Spleen (tissue), 11 donors: ENCODE data around the gene SCNN1A. TPM values are rescaled to one million over a fixed set of nuclear protein-coding genes. Genes with fewer than 3 reads are reported as not detected.

Experiments
- DNase-seq: peaks from one replicate; pipeline ENCODE4 v3.0.0-alpha.2; 2020
- H3K27ac ChIP-seq, 8 donors: fragments of 200-600 bp; sonication (generic) in 7 of 8; 1 replicate in 4 of 8; 2 replicates in 4 of 8; pipeline versions ENCODE4 v1.5.0 to v1.8.0; 2016 to 2021; ENCODE audit warnings: inconsistent platforms in 4 of 8, mild to moderate bottlenecking in 4 of 8, moderate library complexity in 1 of 8
- H3K27me3 ChIP-seq, 7 donors: fragments of 200-600 bp; sonication (generic) in 6 of 7; replicated peaks in 1 of 7; 1 replicate in 4 of 7; 2 replicates in 3 of 7; pipeline versions ENCODE4 v1.5.0 to v1.8.0; 2016 to 2021; ENCODE audit warnings: inconsistent platforms in 3 of 7, mild to moderate bottlenecking in 1 of 7
- H3K36me3 ChIP-seq, 6 donors: fragments of 200-600 bp; sonication (generic) in 5 of 6; 1 replicate in 4 of 6; 2 replicates in 2 of 6; pipeline versions ENCODE4 v1.5.0 to v1.8.0; 2016 to 2021; ENCODE audit warnings: inconsistent platforms in 2 of 6
- H3K4me1 ChIP-seq, 6 donors: fragments of 200-600 bp; sonication (generic) in 5 of 6; 1 replicate in 3 of 6; 2 replicates in 3 of 6; pipeline versions ENCODE4 v1.5.0 to v1.8.0; 2016 to 2021; ENCODE audit warnings: inconsistent platforms in 3 of 6
- H3K4me3 ChIP-seq, 8 donors: fragments of 200-600 bp; sonication (generic) in 7 of 8; 1 replicate in 4 of 8; 2 replicates in 4 of 8; pipeline versions ENCODE4 v1.5.0 to v1.8.0; 2016 to 2021; ENCODE audit warnings: inconsistent platforms in 4 of 8, mild to moderate bottlenecking in 4 of 8, moderate library complexity in 2 of 8
- H3K9me3 ChIP-seq, 8 donors: fragments of 200-600 bp; sonication (generic) in 7 of 8; 1 replicate in 4 of 8; 2 replicates in 4 of 8; pipeline versions ENCODE4 v1.5.0 to v1.8.0; 2016 to 2021; ENCODE audit warnings: inconsistent platforms in 4 of 8
- POLR2A ChIP-seq, 3 donors: fragments of 450-650 bp; IDR thresholded peaks; one replicate each; pipeline ENCODE4 v1.5.1; 2017; ENCODE audit warnings: antibody characterized with exemption in 3 of 3, mild to moderate bottlenecking in 1 of 3
- POLR2AphosphoS5 ChIP-seq, 3 donors: sonication (generic); formaldehyde crosslinking; IDR thresholded peaks; one replicate each; pipeline ENCODE4 v1.5.1; 2017; ENCODE audit warnings: antibody characterized with exemption in 3 of 3
- WGBS, 5 donors: extraction: QIAGEN DNeasy Blood & Tissue Kit in 3 of 5; methylation state at CpG; one replicate each; pipeline versions ENCODE4 v1.1.5 to v1.1.7; 2013 to 2018; 5-methylcytosine and 5-hydroxymethylcytosine counted together
- intact Hi-C: fragments of 100-400 bp; cut with DNase I; formaldehyde crosslinking; loops from one replicate; pipeline ENCODE4 v1.15.0; 2023; ENCODE audit warnings: low total_unique reads
- polyA plus RNA-seq, 3 donors: library from polyadenylated mRNA; stranded (reverse); fragments of 200-250 nt; gene quantifications; one replicate each; pipeline ENCODE4 v1.2.1, GENCODE V29; 2013
- total RNA-seq, 7 donors: library from RNA; depleted of rRNA in 3 of 7; stranded (reverse); fragments of >200 nt in 3 of 7; fragmentation: NEBNext Ultra II Directional in 4 of 7; extraction: Animal tissue kit (Norgen Biotek cat#: 25700) in 4 of 7; gene quantifications; one replicate each; pipeline versions ENCODE4 v1.1.0 to v1.2.1, GENCODE V29; 2016 to 2021
- TF ChIP-seq, protein P1 (sequence below), 11 experiments: fragments of 200-600 bp in 7 of 11; fragments of 450-650 bp in 4 of 11; sonication (generic) in 4 of 11; IDR thresholded peaks in 8 of 11; conservative IDR thresholded peaks in 3 of 11; 1 replicate in 7 of 11; 2 replicates in 4 of 11; pipeline versions ENCODE4 v1.4.0 to v1.8.0; 2016 to 2021; ENCODE audit warnings: antibody characterized with exemption in 11 of 11, inconsistent platforms in 4 of 11, mild to moderate bottlenecking in 1 of 11
- donor health status: healthy with polysubstance abuse.
- donor health status: DM: no; HTN: no; CAD: no; lungs with moderate emphysema.
- donor health status: DM: no; HTN: no; CAD: no.
- donor health status: Bipolar disorder and iron deficiency.
- donor health status: healthy.
- donor health status: DM: no; HTN: no; CAD: no.
- donor health status: DM: yes; HTN: yes; CAD: no.

SCNN1A gene
- total and polyA plus RNA-seq, 10 donors = 0.17 to 8.6 (median 1.4) TPM

DNA sequence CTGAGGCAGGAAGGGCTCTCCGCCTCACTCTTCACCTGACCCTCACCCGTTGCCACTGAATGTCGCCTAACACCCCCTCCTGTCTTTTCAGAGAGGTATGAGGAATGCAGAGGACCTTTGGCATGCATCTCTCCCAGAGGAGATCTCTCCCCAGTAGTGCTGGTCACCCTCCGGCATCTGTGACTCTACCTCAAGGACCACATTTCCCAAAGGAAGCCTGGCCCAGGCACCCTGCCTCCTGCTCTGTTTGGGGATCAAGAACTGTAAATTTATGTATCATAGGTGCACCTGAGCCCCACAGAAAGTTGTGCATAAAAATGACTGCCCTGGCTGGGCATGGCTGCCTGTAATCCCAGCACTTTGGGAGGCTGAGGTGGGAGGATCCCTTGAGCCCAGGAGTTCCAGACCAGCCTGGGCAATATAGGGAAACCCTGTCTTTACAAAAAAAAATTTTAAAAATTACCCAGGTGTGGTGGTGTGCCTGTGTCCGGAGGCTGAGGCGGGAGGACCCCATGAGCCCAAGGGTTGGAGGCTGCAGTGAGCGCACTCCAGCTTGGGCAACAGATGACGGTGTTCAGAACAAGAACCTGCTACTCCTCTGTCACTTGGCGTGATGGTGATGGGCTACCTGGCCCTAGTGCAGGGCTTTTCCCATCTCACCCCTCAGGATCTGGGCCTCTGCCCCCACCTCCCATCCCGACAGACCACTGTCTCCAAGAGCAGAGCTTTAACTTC, 47.2 kb downstream of the SCNN1A start:
- intact Hi-C loops = no loop called here
- Histone ChIP-seq H3K27ac (peak overlapping the region in 5 of 8 donors; percentile 44 to 99 (median 95)), H3K4me3 (no peak overlapping the region), H3K27me3 (peaks cover 0 to 72% (median 2%) of the 10 kb centered on the region in 7 donors), H3K9me3 (no peaks in the 10 kb centered on the region), H3K36me3 (peaks cover 2 to 73% (median 59%) of the 10 kb centered on the region in 6 donors), H3K4me1 (peaks cover 64 to 100% (median 97%) of the 10 kb centered on the region in 6 donors)
- DNase-seq = no peak
- 74 to 85% (median 82%) methylated on average over 10 of the region's 10 CpGs for WGBS, 5 donors
- no peak for TF ChIP-seq POLR2AphosphoS5 (IDR thresholded peaks at IDR 0.05)
- no peak for TF ChIP-seq POLR2A (IDR thresholded peaks at IDR 0.05)
- TF ChIP-seq, protein P1, sequence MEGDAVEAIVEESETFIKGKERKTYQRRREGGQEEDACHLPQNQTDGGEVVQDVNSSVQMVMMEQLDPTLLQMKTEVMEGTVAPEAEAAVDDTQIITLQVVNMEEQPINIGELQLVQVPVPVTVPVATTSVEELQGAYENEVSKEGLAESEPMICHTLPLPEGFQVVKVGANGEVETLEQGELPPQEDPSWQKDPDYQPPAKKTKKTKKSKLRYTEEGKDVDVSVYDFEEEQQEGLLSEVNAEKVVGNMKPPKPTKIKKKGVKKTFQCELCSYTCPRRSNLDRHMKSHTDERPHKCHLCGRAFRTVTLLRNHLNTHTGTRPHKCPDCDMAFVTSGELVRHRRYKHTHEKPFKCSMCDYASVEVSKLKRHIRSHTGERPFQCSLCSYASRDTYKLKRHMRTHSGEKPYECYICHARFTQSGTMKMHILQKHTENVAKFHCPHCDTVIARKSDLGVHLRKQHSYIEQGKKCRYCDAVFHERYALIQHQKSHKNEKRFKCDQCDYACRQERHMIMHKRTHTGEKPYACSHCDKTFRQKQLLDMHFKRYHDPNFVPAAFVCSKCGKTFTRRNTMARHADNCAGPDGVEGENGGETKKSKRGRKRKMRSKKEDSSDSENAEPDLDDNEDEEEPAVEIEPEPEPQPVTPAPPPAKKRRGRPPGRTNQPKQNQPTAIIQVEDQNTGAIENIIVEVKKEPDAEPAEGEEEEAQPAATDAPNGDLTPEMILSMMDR (IDR thresholded peaks at IDR 0.05 in 8 of 11, conservative IDR thresholded peaks at IDR 0.05 in 3 of 11) = no peak

DNA sequence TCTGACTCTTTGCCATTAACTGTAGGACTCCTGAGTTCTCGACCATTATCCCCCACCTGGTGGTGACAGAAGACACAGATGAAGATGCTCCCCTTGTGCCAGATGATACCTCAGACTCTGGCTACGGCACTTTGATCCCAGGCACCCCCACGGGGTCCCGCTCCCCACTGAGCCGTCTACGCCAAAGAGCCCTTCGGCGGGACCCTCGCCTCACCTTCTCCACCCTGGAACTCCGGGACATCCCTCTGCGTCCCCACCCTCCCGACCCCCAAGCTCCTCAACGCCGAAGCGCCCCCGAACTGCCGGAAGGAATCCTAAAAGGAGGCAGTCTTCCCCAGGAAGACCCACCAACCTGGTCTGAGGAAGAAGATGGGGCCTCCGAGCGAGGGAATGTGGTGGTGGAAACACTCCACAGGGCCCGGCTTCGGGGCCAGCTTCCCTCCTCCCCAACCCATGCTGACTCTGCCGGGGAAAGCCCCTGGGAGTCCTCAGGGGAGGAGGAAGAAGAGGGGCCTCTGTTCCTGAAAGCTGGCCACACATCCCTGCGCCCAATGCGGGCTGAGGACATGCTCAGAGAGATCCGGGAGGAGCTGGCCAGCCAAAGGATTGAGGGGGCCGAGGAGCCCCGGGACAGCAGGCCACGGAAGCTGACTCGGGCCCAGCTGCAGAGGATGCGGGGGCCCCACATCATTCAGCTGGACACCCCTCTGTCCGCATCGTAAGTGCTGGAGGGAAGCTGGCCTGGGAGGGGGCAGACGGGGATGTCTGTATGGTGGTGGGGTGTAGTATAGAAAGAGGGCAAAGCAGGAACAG, 47.9 kb downstream of the SCNN1A start:
- peaks cover 2 to 65% (median 51%) of the 10 kb centered on the region in 6 donors for H3K36me3 ChIP-seq

DNA sequence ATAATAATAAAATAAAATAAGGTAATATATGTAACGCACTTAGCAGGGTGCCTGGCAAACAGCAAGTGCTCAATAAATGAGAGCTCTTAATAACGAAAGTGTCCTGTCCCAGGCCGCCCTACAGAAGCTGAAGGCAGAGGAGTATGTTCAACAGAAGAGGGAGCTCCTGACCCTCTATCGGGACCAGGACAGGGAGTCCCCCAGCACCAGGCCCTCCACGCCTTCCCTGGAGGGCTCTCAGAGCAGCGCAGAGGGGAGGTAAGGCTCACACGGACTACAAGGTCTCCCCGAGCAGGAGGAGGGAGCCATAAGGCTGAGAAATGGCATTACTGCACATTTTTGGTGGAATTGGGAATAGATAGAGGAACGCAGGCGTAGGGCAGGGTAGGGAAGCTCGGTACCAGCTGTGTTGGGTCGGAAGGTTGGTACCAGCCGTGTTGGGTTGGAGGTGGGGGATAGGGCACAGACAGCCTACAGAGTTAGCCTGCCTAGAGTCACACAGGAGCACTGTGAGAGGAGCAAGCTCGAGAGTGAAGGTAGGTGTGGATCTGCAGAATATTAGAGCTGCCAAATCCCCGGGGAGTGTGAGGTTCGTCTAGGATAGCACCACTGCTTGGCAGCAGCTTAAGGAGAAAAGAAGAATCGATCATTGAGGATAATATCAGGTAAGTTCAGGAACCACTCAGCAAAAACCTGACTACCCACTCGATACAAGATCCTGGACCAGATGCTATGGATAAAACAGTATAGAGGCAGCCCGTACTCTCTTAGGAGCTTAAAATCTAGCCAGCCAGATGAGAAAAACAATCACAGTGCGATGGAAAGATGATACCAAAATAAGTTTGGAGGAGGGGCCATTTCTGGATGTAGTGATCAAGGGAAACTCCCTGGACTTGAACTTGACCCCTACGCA, 48.8 kb downstream of the SCNN1A start:
- H3K4me3 ChIP-seq = peak overlapping the region in 1 of 8 donors; percentile 4
- H3K36me3 ChIP-seq = peaks cover 2 to 56% (median 43%) of the 10 kb centered on the region in 6 donors
- intact Hi-C loops = no loop called here
- H3K9me3 ChIP-seq = no peaks in the 10 kb centered on the region
- 58 to 69% (median 63%) methylated on average over 21 of the region's 21 CpGs for WGBS, 5 donors
- H3K27ac ChIP-seq = peak overlapping the region in 7 of 8 donors; percentile 36 to 99 (median 73)
- DNase-seq = peak; percentile 77
- H3K4me1 ChIP-seq = peaks cover 64 to 99% (median 98%) of the 10 kb centered on the region in 6 donors
- TF ChIP-seq POLR2AphosphoS5 (IDR thresholded peaks at IDR 0.05) = peak; percentile 75 to 83 (median 78)
- TF ChIP-seq POLR2A (IDR thresholded peaks at IDR 0.05) = no peak
- TF ChIP-seq, protein P1 (IDR thresholded peaks at IDR 0.05 in 8 of 11, conservative IDR thresholded peaks at IDR 0.05 in 3 of 11) = peak in 8 of 11 experiments; percentile 27 to 70 (median 56)
- peaks cover 0 to 68% (median 2%) of the 10 kb centered on the region in 7 donors for H3K27me3 ChIP-seq

More for the DNA sequence above, 47.9 kb downstream of the SCNN1A start:
- peak; percentile 76 for DNase-seq
- intact Hi-C loops = no loop called here
- no peak overlapping the region for H3K4me3 ChIP-seq
- TF ChIP-seq POLR2AphosphoS5 (IDR thresholded peaks at IDR 0.05) (peak; percentile 37 to 82 (median 58)), POLR2A (IDR thresholded peaks at IDR 0.05) (no peak)
- 70 to 80% (median 78%) methylated on average over 29 to 33 of the region's 33 CpGs for WGBS, 5 donors
- H3K27me3 ChIP-seq = peaks cover 0 to 69% (median 2%) of the 10 kb centered on the region in 7 donors
- no peaks in the 10 kb centered on the region for H3K9me3 ChIP-seq
- H3K4me1 ChIP-seq = peaks cover 64 to 100% (median 97%) of the 10 kb centered on the region in 6 donors
- peak overlapping the region in 7 of 8 donors; percentile 3 to 99 (median 73) for H3K27ac ChIP-seq
